ENCODE data around the gene CFTR. TPM values are rescaled to one million over a fixed set of nuclear protein-coding genes. Genes with fewer than 3 reads are reported as not detected.

Gene CFTR
- total RNA-seq, 4 donors from 2014 or later, result 43.0 to 176 (median 76.6) TPM

GRCh38 chr7:117688126-117688525 is 208.3 kb downstream of the CFTR start:
- no peak overlapping the region for H3K4me3 ChIP-seq
- intact Hi-C loops (cut with DNase I; ENCODE audit: low total_unique reads), result no loop called here
- in situ Hi-C loops (cut with MboI; ENCODE audit: low pct_ligation_motif_present in 1 of 4, low pct_unique_long_range_greater_than_20kb in 1 of 4, low sequenced_read_pairs in 3 of 4), result no loop called here
- H3K4me1 ChIP-seq, result peaks cover 0 to 30% (median 2%) of the 10 kb centered on the region in 4 donors
- H3K9me3 ChIP-seq, result no peaks in the 10 kb centered on the region
- DNase-seq, result no peak
- no peaks in the 10 kb centered on the region for H3K36me3 ChIP-seq
- H3K27me3 ChIP-seq, result no peaks in the 10 kb centered on the region
- TF ChIP-seq POLR2AphosphoS5 (IDR thresholded peaks at IDR 0.05), result no peak
- TF ChIP-seq CTCF (IDR thresholded peaks at IDR 0.05), result no peak
- TF ChIP-seq EP300 (IDR thresholded peaks at IDR 0.05; ENCODE audit: low read depth), result no peak
- no peak for TF ChIP-seq POLR2A (IDR thresholded peaks at IDR 0.05)
- 78 to 96% methylated on average over 2 of the region's 2 CpGs for WGBS, 2 donors (ENCODE audit: low coverage in 1 of 2)
- H3K27ac ChIP-seq, result no peak overlapping the region

DNA sequence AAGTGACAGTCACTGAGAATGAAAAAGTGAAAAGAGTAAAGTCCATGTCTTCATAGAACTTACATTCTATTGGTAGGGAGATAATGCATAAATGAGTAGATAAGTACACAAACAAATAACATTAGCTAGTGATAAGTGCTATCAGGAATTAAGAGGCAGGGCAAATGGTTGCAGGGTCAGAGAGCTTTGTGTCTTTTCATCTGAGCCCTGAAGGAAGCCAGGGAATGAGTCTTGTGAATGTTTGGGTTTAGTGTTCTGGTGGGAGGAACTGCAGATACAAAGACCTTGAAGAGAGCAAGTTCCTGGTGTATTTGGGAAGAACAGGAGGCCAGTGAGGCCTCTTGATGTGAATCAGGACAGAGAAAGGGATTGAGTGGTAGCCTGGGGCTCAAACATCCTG is 209.6 kb downstream of the CFTR start:
- in situ Hi-C loops (cut with MboI; ENCODE audit: low pct_ligation_motif_present in 1 of 4, low pct_unique_long_range_greater_than_20kb in 1 of 4, low sequenced_read_pairs in 3 of 4) (no loop called here), intact Hi-C loops (cut with DNase I; ENCODE audit: low total_unique reads) (no loop called here)
- Histone ChIP-seq H3K36me3 (no peaks in the 10 kb centered on the region), H3K9me3 (no peaks in the 10 kb centered on the region), H3K27ac (no peak overlapping the region), H3K4me1 (peaks cover 0 to 17% (median 0%) of the 10 kb centered on the region in 4 donors), H3K27me3 (no peaks in the 10 kb centered on the region), H3K4me3 (no peak overlapping the region)
- no peak for DNase-seq
- TF ChIP-seq POLR2AphosphoS5 (IDR thresholded peaks at IDR 0.05), result no peak
- no peak for TF ChIP-seq CTCF (IDR thresholded peaks at IDR 0.05)
- no peak for TF ChIP-seq POLR2A (IDR thresholded peaks at IDR 0.05)

GRCh38 chr7:117690147-117690546 is 210.3 kb downstream of the CFTR start:
- Histone ChIP-seq H3K27me3 (no peaks in the 10 kb centered on the region), H3K36me3 (no peaks in the 10 kb centered on the region), H3K4me3 (no peak overlapping the region), H3K27ac (no peak overlapping the region), H3K4me1 (peaks cover 0 to 10% (median 0%) of the 10 kb centered on the region in 4 donors), H3K9me3 (no peaks in the 10 kb centered on the region)
- in situ Hi-C loops (cut with MboI; ENCODE audit: low pct_ligation_motif_present in 1 of 4, low pct_unique_long_range_greater_than_20kb in 1 of 4, low sequenced_read_pairs in 3 of 4), result no loop called here
- TF ChIP-seq CTCF (IDR thresholded peaks at IDR 0.05), result no peak
- TF ChIP-seq POLR2A (IDR thresholded peaks at IDR 0.05), result no peak
- TF ChIP-seq POLR2AphosphoS5 (IDR thresholded peaks at IDR 0.05), result no peak
- TF ChIP-seq EP300 (IDR thresholded peaks at IDR 0.05; ENCODE audit: low read depth), result no peak
- 78 to 91% methylated on average over 3 of the region's 3 CpGs for WGBS, 2 donors (ENCODE audit: low coverage in 1 of 2)
- intact Hi-C loops (cut with DNase I; ENCODE audit: low total_unique reads), result no loop called here
- DNase-seq, result no peak

DNA sequence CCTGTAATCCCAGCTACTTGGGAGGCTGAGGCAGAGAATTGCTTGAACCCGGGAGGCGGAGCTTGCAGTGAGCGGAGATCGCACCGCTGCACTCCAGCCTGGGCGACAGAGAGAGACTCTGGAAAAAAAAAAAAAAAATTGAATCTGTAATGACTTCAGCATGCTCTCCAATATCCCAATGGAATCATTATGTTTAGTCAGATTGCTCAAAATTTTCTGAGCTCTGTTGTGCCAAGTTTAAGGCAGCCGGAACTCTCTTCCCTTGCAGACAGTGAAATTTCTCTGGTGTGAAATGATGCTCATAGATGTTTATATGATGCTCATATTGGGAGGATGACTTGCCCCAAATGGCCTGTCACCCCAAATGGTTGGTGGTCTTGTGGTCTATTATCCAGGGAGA is 212.5 kb downstream of the CFTR start:
- no peaks in the 10 kb centered on the region for H3K9me3 ChIP-seq
- H3K27ac ChIP-seq, result no peak overlapping the region
- TF ChIP-seq POLR2AphosphoS5 (IDR thresholded peaks at IDR 0.05), result no peak
- TF ChIP-seq EP300 (IDR thresholded peaks at IDR 0.05; ENCODE audit: low read depth), result no peak
- H3K4me3 ChIP-seq, result no peak overlapping the region
- intact Hi-C loops (cut with DNase I; ENCODE audit: low total_unique reads), result no loop called here
- H3K4me1 ChIP-seq, result no peaks in the 10 kb centered on the region
- H3K27me3 ChIP-seq, result no peaks in the 10 kb centered on the region
- H3K36me3 ChIP-seq, result no peaks in the 10 kb centered on the region
- DNase-seq, result no peak
- in situ Hi-C loops (cut with MboI; ENCODE audit: low pct_ligation_motif_present in 1 of 4, low pct_unique_long_range_greater_than_20kb in 1 of 4, low sequenced_read_pairs in 3 of 4), result no loop called here
- 94% methylated on average over 7 of the region's 7 CpGs for WGBS, 2 donors (ENCODE audit: low coverage in 1 of 2)

GRCh38 chr7:117698018-117698417 is 218.2 kb downstream of the CFTR start:
- in situ Hi-C loops (cut with MboI; ENCODE audit: low pct_ligation_motif_present in 1 of 4, low pct_unique_long_range_greater_than_20kb in 1 of 4, low sequenced_read_pairs in 3 of 4), result no loop called here
- Histone ChIP-seq H3K27ac (no peak overlapping the region), H3K27me3 (no peaks in the 10 kb centered on the region), H3K4me3 (no peak overlapping the region), H3K9me3 (no peaks in the 10 kb centered on the region), H3K36me3 (no peaks in the 10 kb centered on the region), H3K4me1 (no peaks in the 10 kb centered on the region)
- no peak for DNase-seq
- WGBS, 2 donors (ENCODE audit: low coverage in 1 of 2), result 64 to 66% methylated on average over 2 of the region's 2 CpGs
- no peak for TF ChIP-seq POLR2AphosphoS5 (IDR thresholded peaks at IDR 0.05)
- TF ChIP-seq POLR2A (IDR thresholded peaks at IDR 0.05), result no peak
- intact Hi-C loops (cut with DNase I; ENCODE audit: low total_unique reads), result no loop called here

All from transverse colon (tissue), 4 donors.